Lower lobe of right lung (tissue), 2 donors: ENCODE measurements around the gene DIABLO. TPM values are rescaled to one million over a fixed set of nuclear protein-coding genes. Genes with fewer than 3 reads are reported as not detected.
A peak's percentile ranks its signal among the peaks of the same experiment; 100 is the strongest.
"Not testable (repeated sequence)": the region's sequence is repeated elsewhere in the genome, so short reads cannot be mapped to it uniquely, and the experiment has no call there.

Source experiments
- ATAC-seq, 2 donors: fragments of 200-7000 bp; cut with Tn5 transposase; one replicate each; pipeline ENCODE4 v1.9.1; 2020 to 2022; ENCODE audit warnings: mild to moderate bottlenecking in 2 of 2, moderate library complexity in 2 of 2
- DNase-seq: peaks from one replicate; pipeline ENCODE4 v3.0.0-alpha.2; 2020
- H3K27ac ChIP-seq: fragments of 200-600 bp; one replicate; pipeline ENCODE4 v1.8.0; 2022
- H3K27me3 ChIP-seq: fragments of 200-600 bp; one replicate; pipeline ENCODE4 v1.8.0; 2022; ENCODE audit warnings: low read depth
- H3K36me3 ChIP-seq: fragments of 200-600 bp; one replicate; pipeline ENCODE4 v1.8.0; 2022; ENCODE audit warnings: mild to moderate bottlenecking
- H3K4me1 ChIP-seq: fragments of 200-600 bp; one replicate; pipeline ENCODE4 v1.8.0; 2022
- H3K4me3 ChIP-seq: fragments of 200-600 bp; one replicate; pipeline ENCODE4 v1.8.0; 2022; ENCODE audit warnings: mild to moderate bottlenecking
- H3K9me3 ChIP-seq: fragments of 200-600 bp; one replicate; pipeline ENCODE4 v1.8.0; 2022
- intact Hi-C: fragments of 100-400 bp; cut with DNase I; formaldehyde crosslinking; loops from one replicate; pipeline ENCODE4 v1.11.0; 2022
- total RNA-seq: library from RNA; stranded (reverse); fragmentation: NEBNext Ultra II Directional; extraction: Animal tissue kit (Norgen Biotek cat#: 25700); gene quantifications from one replicate; pipeline ENCODE4 v1.2.1, GENCODE V29; 2021
- TF ChIP-seq, protein P1 (sequence below): fragments of 200-600 bp; IDR thresholded peaks from one replicate; pipeline ENCODE4 v1.8.0; 2022; ENCODE audit warnings: antibody characterized with exemption, mild to moderate bottlenecking
- donor health status: DM: no; HTN: yes; CAD: no; lungs with severe emphysema.

Gene DIABLO
- total RNA-seq, 1 donor from 2014 or later, result 31.1 TPM

DNA sequence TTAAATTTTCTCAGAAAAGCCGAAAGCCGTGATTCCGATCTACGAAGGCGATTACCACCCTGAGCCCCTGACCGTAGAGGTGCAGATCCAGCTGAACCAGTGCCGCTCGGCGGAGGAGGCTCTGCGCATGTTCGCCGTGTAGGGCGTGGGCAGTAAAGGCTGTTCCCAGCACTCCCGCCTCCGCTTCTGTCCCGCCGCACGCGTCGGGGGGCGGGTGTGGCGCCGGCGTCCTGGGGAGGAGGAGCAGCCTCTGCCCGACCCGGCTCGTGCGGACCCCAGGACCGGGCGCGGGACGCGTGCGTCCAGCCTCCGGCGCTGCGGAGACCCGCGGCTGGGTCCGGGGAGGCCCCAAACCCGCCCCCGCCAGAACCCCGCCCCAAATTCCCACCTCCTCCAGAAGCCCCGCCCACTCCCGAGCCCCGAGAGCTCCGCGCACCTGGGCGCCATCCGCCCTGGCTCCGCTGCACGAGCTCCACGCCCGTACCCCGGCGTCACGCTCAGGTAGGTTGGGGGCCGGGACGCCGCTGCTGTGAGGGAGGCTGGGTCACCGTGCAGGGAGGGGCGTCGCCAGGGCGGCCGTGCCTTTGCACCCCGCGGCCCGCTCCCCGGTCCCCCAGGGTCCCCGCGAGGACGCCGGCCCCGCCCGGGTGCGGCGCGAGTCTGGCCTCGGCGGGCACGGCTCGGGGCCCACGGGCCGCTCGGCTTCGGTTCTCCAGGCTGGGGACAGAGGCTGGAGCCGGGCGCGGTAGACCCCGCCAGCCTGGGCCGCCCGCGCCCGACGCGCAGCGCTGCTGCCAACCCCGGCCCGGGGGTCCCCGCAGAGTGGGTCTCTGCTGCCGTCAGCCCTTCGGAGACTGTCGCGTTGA lies 22.3 kb downstream of the DIABLO start, which contains the start of gene B3GNT4:
TSS of gene B3GNT4 (plus strand) at position 409 of the 866 bp plus-strand sequence. CDS start 910 bp downstream, outside the sequence.
- Histone ChIP-seq H3K27me3 (peaks cover 59% of the 10 kb centered on the region), H3K36me3 (peaks cover 19% of the 10 kb centered on the region), H3K27ac (no peak within 1 kb of the TSS), H3K9me3 (no peaks in the 10 kb centered on the region), H3K4me3 (peak within 1 kb of the TSS; percentile 73), H3K4me1 (peaks cover 21% of the 10 kb centered on the region)
- TF ChIP-seq, protein P1, sequence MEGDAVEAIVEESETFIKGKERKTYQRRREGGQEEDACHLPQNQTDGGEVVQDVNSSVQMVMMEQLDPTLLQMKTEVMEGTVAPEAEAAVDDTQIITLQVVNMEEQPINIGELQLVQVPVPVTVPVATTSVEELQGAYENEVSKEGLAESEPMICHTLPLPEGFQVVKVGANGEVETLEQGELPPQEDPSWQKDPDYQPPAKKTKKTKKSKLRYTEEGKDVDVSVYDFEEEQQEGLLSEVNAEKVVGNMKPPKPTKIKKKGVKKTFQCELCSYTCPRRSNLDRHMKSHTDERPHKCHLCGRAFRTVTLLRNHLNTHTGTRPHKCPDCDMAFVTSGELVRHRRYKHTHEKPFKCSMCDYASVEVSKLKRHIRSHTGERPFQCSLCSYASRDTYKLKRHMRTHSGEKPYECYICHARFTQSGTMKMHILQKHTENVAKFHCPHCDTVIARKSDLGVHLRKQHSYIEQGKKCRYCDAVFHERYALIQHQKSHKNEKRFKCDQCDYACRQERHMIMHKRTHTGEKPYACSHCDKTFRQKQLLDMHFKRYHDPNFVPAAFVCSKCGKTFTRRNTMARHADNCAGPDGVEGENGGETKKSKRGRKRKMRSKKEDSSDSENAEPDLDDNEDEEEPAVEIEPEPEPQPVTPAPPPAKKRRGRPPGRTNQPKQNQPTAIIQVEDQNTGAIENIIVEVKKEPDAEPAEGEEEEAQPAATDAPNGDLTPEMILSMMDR, result no peak
- DNase-seq (peak; percentile 77), ATAC-seq (peak; percentile 83 to 92)
- intact Hi-C loops, result no loop called here

DNA sequence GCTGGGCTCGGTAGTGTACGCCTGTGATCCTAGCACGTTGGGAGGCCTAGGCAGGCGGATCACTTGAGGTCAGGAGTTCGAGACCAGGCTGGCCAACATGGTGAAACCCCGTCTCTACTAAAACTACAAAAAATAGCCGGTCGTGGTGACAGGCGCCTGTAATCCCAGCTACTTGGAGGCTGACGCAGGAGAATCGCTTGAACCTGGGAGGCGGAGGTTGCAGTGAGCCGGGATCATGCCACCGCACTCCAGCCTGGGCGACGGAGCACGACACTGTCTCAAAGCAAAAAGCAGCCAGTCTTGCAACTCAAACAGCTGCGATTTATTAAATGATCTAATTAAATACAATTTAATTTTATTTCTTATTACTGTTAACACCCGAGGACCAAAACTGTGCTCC lies 23.0 kb downstream of the DIABLO start:
- H3K9me3 ChIP-seq, DNase-seq, ATAC-seq, H3K27ac ChIP-seq, intact Hi-C loops: not testable (repeated sequence)
- H3K4me3 ChIP-seq, result peak overlapping the region; percentile 73
- peaks cover 61% of the 10 kb centered on the region for H3K27me3 ChIP-seq
- peaks cover 21% of the 10 kb centered on the region for H3K4me1 ChIP-seq
- peaks cover 12% of the 10 kb centered on the region for H3K36me3 ChIP-seq

DNA sequence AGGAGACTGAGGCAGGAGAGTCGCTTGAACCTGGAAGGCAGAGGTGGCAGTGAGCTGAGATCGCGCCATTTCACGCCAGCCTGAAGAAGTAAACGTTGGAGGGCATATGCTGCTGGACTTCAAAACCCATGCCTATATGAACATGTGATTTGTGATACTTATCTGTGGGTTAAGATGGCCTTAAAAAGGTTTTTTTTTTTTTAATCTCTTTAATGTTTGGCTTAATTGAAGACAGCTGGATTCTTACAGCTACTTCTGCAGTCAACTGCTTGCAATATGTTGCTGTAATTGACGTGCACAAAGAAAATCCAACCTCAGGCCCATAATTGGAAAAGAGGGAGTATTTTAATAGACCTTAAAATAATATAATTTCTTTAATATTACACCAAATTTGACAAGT lies 23.8 kb downstream of the DIABLO start:
- no peak for ATAC-seq
- H3K27ac ChIP-seq, result no peak overlapping the region

GRCh38 chr12:122201381-122201780 lies 24.5 kb downstream of the DIABLO start:
- intact Hi-C loops, result no loop called here
- no peak overlapping the region for H3K4me3 ChIP-seq
- H3K9me3 ChIP-seq, result no peaks in the 10 kb centered on the region
- TF ChIP-seq, protein P1, result no peak
- H3K4me1 ChIP-seq, result peaks cover 21% of the 10 kb centered on the region
- H3K27me3 ChIP-seq, result peaks cover 61% of the 10 kb centered on the region
- DNase-seq (no peak), ATAC-seq (no peak)
- no peaks in the 10 kb centered on the region for H3K36me3 ChIP-seq
- H3K27ac ChIP-seq, result no peak overlapping the region

More for the DNA sequence above, 23.8 kb downstream of the DIABLO start:
- Histone ChIP-seq H3K36me3 (peaks cover 4% of the 10 kb centered on the region), H3K4me3 (no peak overlapping the region), H3K27me3 (peaks cover 61% of the 10 kb centered on the region), H3K9me3 (no peaks in the 10 kb centered on the region), H3K4me1 (peaks cover 21% of the 10 kb centered on the region)
- TF ChIP-seq, protein P1, result no peak
- intact Hi-C loops, result no loop called here
- no peak for DNase-seq

GRCh38 chr12:122200541-122201175 lies 25.2 kb downstream of the DIABLO start:
- TF ChIP-seq, protein P1, result no peak
- H3K36me3 ChIP-seq, result no peaks in the 10 kb centered on the region
- intact Hi-C loops, result no loop called here
- H3K4me3 ChIP-seq, result no peak overlapping the region
- no peaks in the 10 kb centered on the region for H3K9me3 ChIP-seq
- no peak for ATAC-seq
- peaks cover 21% of the 10 kb centered on the region for H3K4me1 ChIP-seq
- DNase-seq, result no peak
- peaks cover 61% of the 10 kb centered on the region for H3K27me3 ChIP-seq
- no peak overlapping the region for H3K27ac ChIP-seq
